HL-60 (cell line): Measurements from ENCODE around the gene LTN1.

Experiments used
- DNase-seq, 2 experiments: peaks; one replicate each; pipeline ENCODE4 v3.0.0-alpha.2; 2010 to 2020; ENCODE audit warnings: low read depth in 1 of 2, low spot score in 1 of 2
- H3K27ac ChIP-seq: fragments of 250-450 bp; sonication (Bioruptor Pico); replicated peaks from 2 replicates; pipeline ENCODE4 v1.5.1; 2020; ENCODE audit warnings: mild to moderate bottlenecking, moderate library complexity
- H3K27me3 ChIP-seq: fragments of 250-450 bp; sonication (Bioruptor Pico); 2 replicates; pipeline ENCODE4 v1.5.1; 2021; ENCODE audit warnings: mild to moderate bottlenecking, moderate library complexity; ENCODE audit not compliant: insufficient read depth, poor library complexity, severe bottlenecking
- H3K4me3 ChIP-seq: replicated peaks from 2 replicates; pipeline ENCODE4 v1.5.1; 2011; ENCODE audit warnings: mild to moderate bottlenecking, control low read depth, low read length; ENCODE audit not compliant: insufficient read depth
- GABPA ChIP-seq: IDR thresholded peaks from 2 replicates; pipeline ENCODE4 v1.6.1; 2012; ENCODE audit warnings: low read depth
- POLR2AphosphoS5 ChIP-seq: IDR thresholded peaks from 2 replicates; pipeline ENCODE4 v1.6.1; 2012; ENCODE audit warnings: low read depth
- SPI1 ChIP-seq: IDR thresholded peaks from 2 replicates; pipeline ENCODE4 v1.6.1; 2012; ENCODE audit warnings: low read depth, mild to moderate bottlenecking, borderline replicate concordance
- TF ChIP-seq, protein P1 (sequence below): IDR thresholded peaks from 2 replicates; pipeline ENCODE4 v1.6.1; 2012; ENCODE audit warnings: low read depth; ENCODE audit not compliant: insufficient replicate concordance
- TF ChIP-seq, protein P2 (sequence below): IDR thresholded peaks from one replicate; pipeline ENCODE4 v1.5.1; 2011; ENCODE audit warnings: low read length, control low read depth, inconsistent platforms; ENCODE audit not compliant: insufficient read depth

The LTN1 gene

DNA sequence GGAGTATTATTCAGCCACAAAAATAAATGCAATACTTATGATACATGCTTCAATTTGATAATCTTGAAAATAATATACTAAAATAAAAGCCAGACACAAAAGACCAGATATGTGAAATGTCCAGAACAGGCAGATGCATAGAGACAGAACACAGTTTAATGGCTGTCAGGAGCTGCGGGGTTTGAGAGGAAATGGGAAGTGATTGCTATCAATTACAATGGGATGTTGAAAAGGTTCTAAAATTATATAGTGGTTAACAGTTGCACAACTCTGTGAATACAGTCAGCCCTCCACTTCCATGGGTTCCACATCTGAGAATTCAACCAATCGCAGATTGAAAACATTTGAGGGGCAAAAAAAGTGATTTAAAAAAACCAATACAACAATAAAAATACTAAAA, 54.0 kb downstream of the LTN1 start:
- no peak for TF ChIP-seq POLR2AphosphoS5
- no peak for TF ChIP-seq GABPA
- TF ChIP-seq, protein P1, sequence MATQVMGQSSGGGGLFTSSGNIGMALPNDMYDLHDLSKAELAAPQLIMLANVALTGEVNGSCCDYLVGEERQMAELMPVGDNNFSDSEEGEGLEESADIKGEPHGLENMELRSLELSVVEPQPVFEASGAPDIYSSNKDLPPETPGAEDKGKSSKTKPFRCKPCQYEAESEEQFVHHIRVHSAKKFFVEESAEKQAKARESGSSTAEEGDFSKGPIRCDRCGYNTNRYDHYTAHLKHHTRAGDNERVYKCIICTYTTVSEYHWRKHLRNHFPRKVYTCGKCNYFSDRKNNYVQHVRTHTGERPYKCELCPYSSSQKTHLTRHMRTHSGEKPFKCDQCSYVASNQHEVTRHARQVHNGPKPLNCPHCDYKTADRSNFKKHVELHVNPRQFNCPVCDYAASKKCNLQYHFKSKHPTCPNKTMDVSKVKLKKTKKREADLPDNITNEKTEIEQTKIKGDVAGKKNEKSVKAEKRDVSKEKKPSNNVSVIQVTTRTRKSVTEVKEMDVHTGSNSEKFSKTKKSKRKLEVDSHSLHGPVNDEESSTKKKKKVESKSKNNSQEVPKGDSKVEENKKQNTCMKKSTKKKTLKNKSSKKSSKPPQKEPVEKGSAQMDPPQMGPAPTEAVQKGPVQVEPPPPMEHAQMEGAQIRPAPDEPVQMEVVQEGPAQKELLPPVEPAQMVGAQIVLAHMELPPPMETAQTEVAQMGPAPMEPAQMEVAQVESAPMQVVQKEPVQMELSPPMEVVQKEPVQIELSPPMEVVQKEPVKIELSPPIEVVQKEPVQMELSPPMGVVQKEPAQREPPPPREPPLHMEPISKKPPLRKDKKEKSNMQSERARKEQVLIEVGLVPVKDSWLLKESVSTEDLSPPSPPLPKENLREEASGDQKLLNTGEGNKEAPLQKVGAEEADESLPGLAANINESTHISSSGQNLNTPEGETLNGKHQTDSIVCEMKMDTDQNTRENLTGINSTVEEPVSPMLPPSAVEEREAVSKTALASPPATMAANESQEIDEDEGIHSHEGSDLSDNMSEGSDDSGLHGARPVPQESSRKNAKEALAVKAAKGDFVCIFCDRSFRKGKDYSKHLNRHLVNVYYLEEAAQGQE, result no peak
- peak; percentile 70; the same call in 1 of the 2 replicates for TF ChIP-seq SPI1
- H3K27me3 ChIP-seq, result no peaks in the 10 kb centered on the region
- H3K4me3 ChIP-seq, result no peak overlapping the region
- DNase-seq, result peak; percentile 7 to 11
- no peak overlapping the region for H3K27ac ChIP-seq

DNA sequence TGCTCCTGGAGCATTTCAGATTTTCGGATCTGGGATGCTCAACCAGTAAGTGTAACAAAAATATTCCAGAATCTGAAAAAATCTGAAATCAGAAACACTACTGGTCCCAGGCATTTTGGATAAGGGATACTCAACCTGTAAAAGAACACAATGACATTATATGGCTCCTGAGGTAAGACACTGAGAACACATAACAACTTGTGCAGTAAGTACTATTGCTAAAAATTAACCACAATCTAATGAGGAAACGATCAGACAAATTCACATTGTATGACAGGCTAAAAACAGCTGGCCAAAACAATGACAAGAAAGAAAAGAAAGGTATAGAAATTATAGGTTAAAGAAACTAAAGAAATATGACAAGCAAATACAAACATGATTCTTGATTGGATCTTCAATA, 54.9 kb downstream of the LTN1 start:
- H3K4me3 ChIP-seq, result no peak overlapping the region
- H3K27ac ChIP-seq, result no peak overlapping the region
- H3K27me3 ChIP-seq, result no peaks in the 10 kb centered on the region
- TF ChIP-seq, protein P2, sequence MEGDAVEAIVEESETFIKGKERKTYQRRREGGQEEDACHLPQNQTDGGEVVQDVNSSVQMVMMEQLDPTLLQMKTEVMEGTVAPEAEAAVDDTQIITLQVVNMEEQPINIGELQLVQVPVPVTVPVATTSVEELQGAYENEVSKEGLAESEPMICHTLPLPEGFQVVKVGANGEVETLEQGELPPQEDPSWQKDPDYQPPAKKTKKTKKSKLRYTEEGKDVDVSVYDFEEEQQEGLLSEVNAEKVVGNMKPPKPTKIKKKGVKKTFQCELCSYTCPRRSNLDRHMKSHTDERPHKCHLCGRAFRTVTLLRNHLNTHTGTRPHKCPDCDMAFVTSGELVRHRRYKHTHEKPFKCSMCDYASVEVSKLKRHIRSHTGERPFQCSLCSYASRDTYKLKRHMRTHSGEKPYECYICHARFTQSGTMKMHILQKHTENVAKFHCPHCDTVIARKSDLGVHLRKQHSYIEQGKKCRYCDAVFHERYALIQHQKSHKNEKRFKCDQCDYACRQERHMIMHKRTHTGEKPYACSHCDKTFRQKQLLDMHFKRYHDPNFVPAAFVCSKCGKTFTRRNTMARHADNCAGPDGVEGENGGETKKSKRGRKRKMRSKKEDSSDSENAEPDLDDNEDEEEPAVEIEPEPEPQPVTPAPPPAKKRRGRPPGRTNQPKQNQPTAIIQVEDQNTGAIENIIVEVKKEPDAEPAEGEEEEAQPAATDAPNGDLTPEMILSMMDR, result no peak
- TF ChIP-seq POLR2AphosphoS5, result no peak
- TF ChIP-seq, protein P1, result no peak
- no peak for TF ChIP-seq SPI1
- TF ChIP-seq GABPA, result no peak
- no peak for DNase-seq

DNA sequence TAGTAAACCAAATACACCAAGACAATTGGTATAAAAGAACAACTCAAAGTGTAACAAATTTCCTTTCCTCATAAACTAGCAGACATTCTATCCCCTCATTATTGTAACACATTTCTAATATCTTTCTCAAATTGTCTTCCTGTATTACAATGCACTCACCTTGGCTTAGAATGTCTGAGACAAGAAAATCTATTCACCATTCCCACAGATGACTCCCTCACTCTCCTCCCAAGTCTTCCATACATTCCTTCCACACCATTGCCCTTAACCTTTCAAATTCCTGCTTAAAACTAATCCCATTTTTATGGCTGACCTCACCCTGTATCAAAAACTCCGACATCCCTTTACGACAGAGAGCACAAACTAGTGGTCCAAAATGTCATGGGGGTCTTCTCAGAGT, 56.0 kb downstream of the LTN1 start:
- DNase-seq, result no peak
- Histone ChIP-seq H3K27ac (no peak overlapping the region), H3K27me3 (no peaks in the 10 kb centered on the region), H3K4me3 (no peak overlapping the region)
- TF ChIP-seq, protein P1, result no peak
- no peak for TF ChIP-seq SPI1
- TF ChIP-seq, protein P2, result no peak
- TF ChIP-seq GABPA, result no peak
- TF ChIP-seq POLR2AphosphoS5, result no peak

DNA sequence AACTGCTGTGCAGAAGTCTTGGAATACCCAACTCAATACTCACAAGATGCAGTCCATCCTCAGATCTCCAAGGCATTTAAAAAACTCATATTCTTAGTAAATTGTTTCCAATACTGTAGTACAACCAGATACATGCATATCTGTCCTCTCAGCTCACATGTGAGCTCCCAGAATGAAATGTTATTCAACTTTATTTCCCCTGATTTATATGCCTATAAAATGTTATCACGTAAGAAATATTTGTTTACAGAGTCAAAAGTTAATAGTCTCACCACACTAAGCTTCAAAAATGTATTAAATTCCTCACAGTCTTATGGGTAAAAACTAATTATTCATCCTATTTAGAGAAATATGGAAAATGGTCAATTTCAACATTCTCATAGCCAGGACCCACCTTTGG, 56.6 kb downstream of the LTN1 start:
- TF ChIP-seq POLR2AphosphoS5, result no peak
- no peak for TF ChIP-seq GABPA
- TF ChIP-seq, protein P2, result no peak
- TF ChIP-seq, protein P1, result no peak
- TF ChIP-seq SPI1, result no peak
- H3K4me3 ChIP-seq, result no peak overlapping the region
- no peak for DNase-seq
- H3K27ac ChIP-seq, result no peak overlapping the region
- no peaks in the 10 kb centered on the region for H3K27me3 ChIP-seq
